NCI-H187 (cell line): ENCODE data around the gene KIF2A.

Source experiments
- DNase-seq, 2 experiments: peaks; one replicate each; lab custom pipeline; 2025; lab: John Stamatoyannopoulos, UW

The KIF2A gene

DNA sequence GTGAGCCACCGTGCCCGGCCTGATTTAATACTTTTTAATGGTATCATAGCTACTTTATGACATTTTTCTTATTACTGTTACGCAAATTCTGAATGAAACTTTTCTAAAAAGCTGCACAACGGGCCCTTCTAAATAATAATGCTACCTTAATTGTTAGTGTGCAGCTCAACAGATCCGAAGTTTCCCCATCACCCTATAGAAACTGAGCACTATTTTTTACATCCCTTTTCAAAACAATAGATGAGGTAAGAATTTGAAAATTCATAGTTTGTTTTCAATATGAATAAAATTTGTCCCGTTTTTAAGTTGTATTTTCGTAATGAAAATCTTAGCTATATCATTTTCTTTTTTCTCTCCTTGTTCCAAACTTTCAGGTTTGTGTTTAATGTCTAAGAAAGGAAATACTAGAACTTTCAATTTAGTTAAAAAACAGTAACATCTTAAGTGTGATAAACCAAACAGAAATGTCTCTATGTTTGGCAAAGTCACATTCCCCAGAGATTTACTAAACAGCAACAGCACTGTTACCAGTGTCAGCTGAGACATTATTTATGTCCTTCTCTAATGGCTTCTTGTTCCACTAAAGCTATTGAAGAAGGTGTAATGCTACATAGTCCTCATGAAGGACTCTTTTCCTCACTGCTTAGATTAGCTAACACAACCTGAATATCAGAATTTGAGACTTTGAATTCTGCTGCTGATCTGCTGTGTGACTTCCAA, 22.9 kb downstream of the KIF2A start:
- peak in 1 of 2 experiments; percentile 13 for DNase-seq

DNA sequence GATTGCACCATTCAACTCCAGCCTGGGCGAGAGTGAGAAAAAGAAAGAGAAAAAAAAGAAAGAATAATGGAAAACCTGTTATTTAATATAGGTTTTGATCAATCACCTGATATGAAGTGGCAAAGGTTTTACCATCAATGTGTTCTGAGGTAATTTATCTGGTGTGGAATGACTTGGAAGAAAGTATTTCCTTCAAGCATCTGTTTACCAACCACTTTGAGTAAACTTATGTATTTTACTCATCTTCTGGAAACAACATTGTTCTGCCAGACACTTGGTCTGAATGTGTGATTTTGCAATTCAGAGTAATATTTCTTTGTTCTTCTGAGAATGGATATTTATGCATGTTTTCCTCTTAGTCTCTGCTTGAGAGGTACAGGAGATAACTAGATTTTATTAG, 24.3 kb downstream of the KIF2A start:
- DNase-seq, result no peak

DNA sequence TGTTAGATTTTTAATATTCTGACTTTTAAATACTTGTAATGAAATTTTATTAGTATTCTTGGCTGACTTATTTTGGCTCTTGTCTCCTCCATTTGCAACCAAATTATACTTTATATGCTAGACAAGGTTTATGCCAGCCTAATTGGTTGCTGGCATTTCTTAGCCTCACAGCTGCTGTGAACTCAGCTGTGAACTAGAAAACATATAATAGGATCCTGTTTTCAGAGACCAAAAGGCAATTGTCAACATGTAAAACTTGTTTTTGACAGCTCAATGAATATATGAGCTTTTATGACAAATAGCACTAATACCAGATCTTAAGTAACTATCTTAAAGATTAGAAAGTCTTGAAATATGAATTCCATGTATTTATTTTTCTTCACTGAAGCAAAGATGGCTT, 25.9 kb downstream of the KIF2A start:
- no peak for DNase-seq

DNA sequence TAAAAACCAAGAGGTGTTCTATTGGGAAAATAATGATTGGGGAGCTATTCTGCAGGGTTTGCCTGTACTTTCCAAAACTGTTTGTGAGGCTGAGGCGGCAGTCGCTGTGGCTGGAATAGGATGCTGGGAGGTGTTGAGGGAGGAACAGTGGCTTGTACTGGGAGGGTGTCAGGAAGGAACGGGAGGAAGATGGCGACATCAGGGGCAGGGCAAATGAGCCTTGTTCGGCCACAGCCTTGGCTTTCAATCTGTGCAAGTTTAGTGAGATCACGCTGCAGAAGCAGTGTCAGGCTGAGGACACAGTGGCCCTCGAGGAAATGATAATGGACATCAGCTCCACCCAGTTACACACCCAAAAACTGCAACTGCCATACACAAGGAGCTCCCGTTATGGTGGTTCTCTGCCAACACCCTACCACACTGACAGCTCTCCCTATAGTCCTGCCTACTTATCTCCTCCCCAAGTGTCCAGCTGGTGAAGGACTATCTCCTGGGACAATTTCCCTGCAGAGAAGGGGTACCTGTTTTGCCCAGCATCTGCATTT, 27.3 kb downstream of the KIF2A start:
- no peak for DNase-seq

DNA sequence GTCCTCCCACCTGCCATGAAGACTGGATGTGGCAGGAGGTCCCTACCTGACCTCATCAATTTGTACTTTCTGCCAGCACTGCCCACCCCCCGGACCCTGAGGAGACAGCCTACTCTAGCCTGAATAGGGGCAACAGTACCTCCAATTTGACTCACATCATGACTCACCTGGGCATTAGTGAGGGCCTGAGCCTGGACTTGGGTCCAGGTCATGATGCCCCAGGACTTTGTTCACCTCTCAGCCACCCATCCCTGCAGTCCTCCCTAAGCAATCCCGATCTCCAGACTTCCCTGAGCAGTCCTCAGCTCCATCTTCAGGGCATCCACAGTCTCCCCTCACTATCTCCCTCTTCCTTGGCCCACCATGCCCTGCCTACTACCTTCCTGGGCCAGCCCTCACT, 28.1 kb downstream of the KIF2A start:
- DNase-seq, result no peak

DNA sequence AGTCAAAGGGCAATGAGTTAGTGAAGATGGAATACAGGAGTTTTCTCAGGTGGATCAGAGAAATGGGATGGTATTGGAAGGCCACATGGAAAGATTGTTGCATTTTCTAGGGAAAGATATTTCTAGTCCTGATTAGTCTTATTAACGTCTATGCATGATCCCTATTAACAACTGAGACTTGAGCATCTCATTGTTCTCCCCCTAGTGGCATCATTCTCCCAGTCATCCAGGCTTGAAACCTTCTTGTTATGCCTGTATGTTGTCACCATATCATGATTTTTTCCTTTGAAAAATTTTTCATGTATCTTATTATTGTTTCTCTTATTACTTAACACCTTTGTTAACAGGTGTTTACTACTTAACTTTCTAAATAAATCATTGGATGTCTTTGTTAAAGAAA, 34.4 kb downstream of the KIF2A start:
- DNase-seq, result no peak

DNA sequence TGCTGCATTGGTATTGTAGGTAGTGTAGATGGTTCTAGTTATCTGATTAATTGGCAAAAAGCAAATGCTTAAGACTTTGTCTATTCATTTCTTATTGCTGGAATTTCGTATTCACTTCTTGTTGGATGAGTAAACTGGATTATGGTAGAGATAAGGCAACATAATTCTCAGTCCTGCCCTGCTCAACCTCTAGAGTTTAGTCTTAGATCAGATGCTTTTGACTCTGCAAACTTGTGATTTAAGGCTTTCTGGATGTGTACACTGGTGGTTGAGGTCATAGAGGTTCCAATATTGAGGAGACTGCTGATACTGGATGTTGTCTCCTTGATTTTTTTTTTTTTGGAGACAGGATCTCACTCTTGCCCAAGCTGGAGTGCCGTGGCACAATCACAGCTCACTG, 35.0 kb downstream of the KIF2A start:
- no peak for DNase-seq

DNA sequence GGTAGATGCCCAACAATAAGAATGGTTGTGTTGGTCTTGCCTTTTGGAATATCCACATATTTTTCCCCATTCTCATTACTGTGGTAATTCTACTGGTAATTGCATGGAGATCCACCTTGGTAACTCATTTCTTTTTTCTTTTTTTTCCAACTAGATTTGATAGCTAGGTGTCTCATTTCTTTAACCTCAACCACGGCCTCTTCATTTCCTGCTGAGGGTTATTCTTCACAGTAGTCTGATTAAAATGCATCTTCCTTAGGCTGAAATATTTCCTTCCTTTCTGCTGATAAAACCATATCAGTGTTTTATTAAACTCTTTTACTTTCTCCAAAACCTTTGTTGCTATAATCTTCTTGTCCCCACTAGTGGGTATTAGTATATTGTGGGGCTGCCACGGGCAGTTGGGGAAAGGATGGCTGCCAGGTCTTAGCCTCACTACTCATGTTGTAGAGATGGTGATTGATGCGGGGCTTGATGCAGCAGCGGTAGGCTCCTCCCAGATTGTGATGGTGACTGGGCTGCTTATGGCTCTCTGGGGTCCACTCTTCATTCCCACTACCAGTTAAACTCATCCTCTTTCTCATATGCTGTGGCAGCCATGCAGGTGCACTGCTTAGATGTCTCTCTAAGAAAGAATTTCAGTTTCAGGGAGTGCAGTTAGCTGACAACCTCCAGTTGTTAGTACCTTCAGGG, 35.9 kb downstream of the KIF2A start:
- peak in 1 of 2 experiments; percentile 9 for DNase-seq

DNA sequence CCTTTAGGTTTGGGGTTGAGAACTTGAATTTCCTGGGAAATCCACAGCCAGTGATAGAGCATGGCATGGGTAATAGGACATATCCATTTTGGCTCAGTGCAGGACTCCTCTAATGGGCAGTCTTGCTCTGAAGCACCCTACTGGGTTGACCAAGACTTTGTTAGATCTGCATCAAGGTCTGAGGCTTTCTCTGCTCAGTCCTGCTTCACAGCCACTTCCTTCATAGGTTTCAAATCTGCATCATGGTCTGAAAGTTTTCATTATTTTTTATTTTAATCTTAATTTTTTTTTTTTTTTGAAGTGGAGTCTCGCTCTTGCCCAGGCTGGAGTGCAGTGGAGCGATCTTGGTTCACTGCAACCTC, 36.5 kb downstream of the KIF2A start:
- DNase-seq, result no peak

DNA sequence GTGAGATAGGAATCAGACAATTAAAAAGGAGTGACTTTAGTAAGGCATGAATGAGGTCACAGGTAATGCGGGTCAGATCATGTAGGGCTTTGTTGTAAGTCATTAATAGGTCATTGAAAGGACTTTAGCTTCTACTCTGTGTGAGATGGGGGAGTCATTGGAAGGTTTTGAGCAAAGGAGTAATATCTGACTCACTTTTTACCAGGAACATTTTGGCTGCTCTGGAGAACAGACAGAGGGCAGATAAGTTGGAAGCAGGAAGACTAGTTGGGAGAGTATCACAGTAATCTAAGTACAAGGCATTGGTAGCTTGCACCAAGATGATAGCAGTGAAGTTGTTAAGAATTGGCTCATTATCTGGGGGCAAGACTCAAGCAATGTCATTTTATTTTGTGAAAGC, 37.4 kb downstream of the KIF2A start:
- no peak for DNase-seq

DNA sequence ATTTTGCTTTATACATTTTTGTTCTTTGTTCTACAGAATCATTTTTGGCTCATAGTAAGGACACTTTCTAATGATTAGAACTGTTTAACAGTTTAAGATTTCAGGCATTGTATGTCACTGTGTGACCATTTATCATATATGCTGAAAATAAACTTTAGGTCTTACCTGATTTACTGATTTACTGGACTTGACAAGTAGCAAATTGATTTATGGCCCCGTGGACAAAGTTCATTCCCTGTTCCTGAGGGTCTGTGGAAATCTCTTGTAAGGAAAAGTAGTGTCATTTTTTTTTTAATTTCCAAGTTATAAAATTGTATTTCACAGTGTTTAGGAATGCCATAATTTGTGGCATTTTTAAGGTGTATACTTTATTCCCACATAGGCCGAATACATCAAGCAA, 40.7 kb downstream of the KIF2A start:
- DNase-seq, result no peak

DNA sequence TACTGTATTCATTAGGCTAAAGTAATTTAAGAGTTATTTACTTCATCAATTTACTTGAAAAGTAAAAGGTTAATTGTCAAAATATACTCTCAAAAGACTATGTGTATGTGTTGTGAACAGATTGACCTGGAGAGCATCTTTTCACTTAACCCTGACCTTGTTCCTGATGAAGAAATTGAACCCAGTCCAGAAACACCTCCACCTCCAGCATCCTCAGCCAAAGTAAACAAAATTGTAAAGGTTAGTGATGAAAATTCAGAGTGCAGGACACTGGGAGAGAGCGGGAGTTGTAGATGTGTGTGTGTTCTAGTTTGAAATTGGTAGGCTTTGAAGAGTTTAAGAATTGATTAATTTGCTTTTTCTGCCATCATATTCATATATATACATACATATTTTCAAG, 41.9 kb downstream of the KIF2A start:
- DNase-seq, result no peak

DNA sequence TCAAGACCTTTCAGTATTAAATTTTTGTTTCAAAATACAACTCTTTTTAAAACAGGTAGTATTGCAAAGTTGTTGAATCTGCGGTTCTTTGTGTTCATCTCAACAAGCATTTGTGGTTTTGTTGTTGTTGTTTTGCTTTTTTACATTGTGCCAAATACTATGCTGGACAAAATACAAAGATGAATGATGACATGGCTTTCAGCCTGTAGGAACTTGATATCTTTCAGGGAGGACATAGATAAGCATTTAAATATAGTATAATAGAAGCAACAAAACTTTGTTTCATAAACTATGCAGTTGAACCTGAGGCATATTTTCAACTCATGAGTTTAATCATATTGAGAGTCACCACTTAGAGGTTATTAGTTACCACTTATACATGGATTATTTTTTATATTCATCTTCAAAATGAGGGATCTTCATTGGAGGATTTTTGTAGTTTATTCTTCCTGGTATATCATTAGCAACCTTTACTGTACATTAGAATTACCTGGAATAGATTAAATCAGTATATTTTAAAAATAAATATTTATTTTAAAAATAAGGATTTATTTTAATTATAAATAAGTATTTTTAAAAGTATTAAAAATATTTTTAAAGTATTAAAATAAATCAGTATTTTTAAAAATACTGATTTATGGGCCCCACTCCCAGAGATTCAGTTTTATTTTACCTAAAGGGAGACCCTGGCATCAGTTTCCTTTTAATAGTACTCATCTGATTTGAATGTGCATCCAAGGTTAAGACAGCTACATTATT, 42.9 kb downstream of the KIF2A start:
- DNase-seq, result no peak

DNA sequence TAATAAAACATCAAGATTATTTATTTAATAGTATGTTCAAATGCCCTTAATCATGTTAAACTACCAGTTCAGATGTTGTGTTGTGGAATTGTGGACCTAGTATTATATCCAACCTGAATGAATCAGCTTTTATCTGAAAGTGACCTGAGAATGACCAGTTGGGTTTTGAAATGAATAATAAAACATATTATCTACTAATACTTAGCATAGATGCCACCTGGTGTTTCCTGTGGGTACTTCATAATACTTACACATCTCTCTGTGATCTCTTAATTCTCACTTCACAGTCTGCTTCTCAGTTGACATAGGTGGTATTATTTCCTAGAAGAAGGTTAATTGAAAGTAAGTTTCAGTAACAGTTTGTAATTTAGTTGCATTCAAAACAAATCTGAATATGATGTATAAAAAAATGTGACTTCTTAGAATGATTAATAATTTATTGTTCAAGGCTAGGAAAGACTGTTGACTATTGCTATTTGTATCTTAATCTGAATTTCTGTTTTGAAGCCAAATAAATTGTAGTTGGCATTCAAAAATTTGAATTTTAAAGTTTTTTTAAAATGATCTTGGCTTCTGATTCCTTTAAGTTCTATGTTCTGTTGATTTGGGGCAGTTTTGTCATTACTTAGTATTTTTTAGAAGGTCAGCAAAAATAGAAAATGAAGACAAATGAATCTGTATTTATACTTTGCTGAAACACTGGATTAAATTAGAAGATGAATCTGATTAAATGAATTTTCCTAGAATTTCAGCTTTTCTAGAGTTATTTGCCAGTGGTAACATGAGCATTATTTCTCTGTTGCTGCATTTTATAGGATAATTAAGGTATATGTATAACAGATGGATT, 48.2 kb downstream of the KIF2A start:
- no peak for DNase-seq

DNA sequence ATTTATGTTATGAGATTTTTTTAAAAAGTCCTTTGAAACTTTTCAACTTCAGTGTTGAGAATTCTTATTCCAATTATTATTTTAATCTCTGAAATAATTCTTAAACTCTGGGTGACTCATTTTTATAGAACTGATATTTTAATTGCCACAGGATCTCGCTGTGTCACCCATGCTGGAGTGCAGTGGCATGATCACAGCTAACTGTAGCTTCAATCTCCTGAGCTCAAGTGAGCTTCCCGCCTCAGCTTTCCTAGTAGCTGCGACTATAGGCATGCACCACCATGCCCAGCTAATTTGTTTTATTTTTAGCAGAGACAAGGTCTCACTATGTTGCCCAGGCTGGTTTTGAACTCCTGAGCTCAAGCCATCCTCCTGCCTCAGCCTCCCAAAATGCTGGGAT, 56.7 kb downstream of the KIF2A start:
- no peak for DNase-seq

DNA sequence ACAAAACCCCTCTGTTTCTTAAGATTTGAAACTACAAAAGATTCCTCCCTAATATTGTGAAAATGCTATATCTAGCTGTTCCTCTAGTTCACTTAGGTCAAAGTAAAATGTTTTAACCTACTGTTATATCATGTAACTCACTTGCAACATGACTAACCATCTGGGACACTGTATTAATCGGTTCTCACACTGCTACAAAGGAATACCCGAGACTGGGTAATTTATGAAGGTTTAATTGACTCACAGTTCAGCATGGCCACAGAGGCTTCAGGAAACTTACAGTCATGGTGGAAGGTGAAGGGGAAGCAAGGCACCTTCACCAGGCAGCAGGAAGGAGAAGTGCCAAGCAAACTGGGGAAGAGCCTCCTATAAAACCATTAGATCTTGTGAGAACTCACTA, 63.0 kb downstream of the KIF2A start:
- DNase-seq, result no peak

DNA sequence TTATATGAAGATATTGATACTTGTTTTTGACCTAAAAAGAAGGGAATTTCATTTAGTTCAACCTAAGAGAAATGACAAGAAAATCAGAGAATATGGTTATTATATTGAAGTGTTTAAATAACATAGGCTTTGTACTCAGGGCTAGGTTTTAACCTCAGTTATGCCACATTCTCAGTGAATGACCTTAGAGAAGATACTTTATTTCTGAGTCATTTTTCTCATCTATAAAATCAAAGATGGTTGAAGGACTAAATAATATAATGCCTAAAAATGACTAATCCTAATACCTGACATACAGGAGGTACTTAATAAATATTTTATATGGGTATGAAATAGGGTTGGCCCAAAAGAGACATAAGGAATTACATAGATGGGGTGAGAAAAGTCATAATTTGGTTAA, 65.4 kb downstream of the KIF2A start:
- DNase-seq, result no peak

DNA sequence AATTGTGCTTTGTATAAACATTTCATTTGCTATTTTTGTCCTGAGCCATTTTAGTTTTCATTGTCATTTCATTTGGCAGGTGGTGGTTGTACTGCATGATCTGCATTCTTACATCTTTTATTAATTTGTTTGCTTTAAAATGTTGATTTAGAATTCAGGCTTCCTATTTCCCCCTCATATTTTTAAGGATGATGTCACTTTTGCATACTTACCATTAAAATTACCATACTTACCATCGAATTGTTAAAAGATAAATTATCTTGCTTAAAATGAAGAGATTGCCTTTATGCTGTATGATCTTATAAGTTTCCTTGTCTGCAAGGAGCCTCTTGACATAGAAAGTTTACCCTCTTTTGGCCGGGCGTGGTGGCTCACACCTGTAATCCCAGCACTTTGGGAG, 66.6 kb downstream of the KIF2A start:
- no peak for DNase-seq

DNA sequence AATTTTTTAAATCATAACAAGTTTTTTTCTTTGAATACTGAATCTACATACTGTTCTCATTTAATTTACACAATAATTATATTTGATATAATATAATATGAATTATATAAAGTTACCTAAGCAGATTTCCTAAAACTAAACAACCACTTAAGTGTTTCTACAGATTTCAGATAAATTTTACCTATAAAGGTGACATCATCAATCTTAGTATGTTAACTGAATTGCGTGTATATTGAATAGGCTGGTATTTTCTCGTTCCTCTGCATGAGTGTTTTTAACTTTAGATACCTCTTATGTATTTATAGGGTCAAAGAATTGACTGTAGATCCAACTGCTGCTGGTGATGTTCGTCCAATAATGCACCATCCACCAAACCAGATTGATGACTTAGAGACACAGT, 67.4 kb downstream of the KIF2A start:
- DNase-seq, result no peak

DNA sequence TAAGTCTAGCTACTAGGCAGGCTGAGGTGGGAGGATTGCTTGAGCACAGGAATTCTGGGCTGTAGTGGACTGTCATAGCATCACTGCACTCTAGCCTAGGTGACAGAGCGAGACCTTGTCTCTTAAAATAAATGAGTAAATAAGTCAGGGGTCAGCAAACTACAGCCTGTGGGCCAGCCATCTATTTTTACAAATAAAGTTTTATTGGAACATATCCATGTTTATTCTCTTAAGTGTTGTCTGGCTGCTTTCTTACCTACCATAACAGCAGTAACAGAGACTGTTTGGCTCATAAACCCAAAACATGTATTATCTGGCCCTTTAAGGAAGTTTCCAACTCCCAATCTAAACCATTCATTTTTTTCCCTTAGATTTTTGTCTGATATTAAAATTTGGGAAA, 68.1 kb downstream of the KIF2A start:
- DNase-seq, result no peak

DNA sequence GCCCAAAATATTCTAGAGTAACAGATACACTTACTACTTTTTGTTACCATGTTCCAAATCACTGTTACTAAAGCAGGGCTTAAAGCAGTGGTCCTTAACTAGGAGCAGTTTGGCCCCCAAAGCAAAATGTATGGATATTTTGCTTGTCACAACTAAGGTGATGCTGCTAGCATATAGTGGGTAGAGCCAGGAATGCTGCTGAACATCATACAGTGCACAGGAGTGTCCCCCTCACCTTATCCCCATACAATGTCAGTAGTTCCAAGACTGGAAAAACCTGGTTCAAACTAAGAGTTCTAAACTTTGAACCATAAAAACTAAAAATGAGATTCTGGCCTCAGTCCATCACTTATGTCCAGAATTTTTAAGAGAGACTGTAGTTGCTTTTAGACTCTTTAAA, 69.6 kb downstream of the KIF2A start:
- no peak for DNase-seq

DNA sequence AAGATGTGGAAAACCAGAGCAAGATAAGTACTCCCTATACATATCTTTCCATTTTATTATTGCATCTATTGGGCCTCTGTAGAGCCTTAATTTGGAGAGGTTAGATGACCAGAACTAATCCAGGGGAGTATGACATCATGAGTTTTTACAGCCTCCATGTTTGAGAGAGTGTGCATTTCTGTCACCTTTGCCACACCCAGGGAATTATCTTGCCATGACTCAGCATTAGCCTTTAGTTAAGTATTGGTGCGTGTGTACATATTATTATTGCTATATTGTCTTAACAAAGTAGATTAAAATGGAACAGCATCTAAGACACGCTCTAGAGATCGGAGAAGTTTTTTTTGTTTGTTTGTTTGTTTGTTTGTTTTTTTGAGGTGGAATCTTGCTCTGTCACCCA, 70.1 kb downstream of the KIF2A start:
- no peak for DNase-seq
